IMR-90 (cell line): ENCODE results near the gene PID1. TPM values are rescaled to one million over a fixed set of nuclear protein-coding genes. Genes with fewer than 3 reads are reported as not detected.

Experiments
- ATAC-seq: fragments of 200-7000 bp; cut with Tn5 transposase; 2 replicates; pipeline ENCODE4 v1.9.1; 2020; ENCODE audit warnings: low read depth, mild to moderate bottlenecking, moderate library complexity
- BruUV-seq: library from RNA; stranded (reverse); fragments of 400-500 nt; replicated peaks from 2 replicates; lab custom pipeline; 2021; lab: Mats Ljungman, UMichigan
- CTCF ChIA-PET: fragments of 300-600 bp; formaldehyde crosslinking; extraction: SDS; loops from one replicate; lab custom pipeline; 2021; ENCODE audit warnings: antibody characterized with exemption; lab: Yijun Ruan, JAX
- POLR2A ChIA-PET: fragments of 300-600 bp; sonication (Branson Sonifier 250); formaldehyde crosslinking; loops from one replicate; lab custom pipeline; 2022; ENCODE audit warnings: antibody characterized with exemption; ENCODE audit not compliant: unreplicated experiment; lab: Charles Lee
- DNase-seq: peaks from one replicate; pipeline ENCODE4 v3.0.0; 2013
- H2AFZ ChIP-seq: replicated peaks from 2 replicates; pipeline ENCODE3; 2013; ENCODE audit warnings: low read length, mild to moderate bottlenecking; ENCODE audit not compliant: poor library complexity
- H2AK5ac ChIP-seq: 2 replicates; pipeline ENCODE4 v1.6.1; 2013; ENCODE audit warnings: low read depth, low read length, inconsistent platforms
- H2AK9ac ChIP-seq: replicated peaks from 2 replicates; pipeline ENCODE3; 2013; ENCODE audit warnings: mild to moderate bottlenecking, low read depth, low read length, moderate library complexity; ENCODE audit not compliant: poor library complexity
- H2BK120ac ChIP-seq: 2 replicates; pipeline ENCODE4 v1.6.1; 2013; ENCODE audit warnings: low read depth, low read length, inconsistent platforms
- H2BK15ac ChIP-seq: 3 replicates; pipeline ENCODE4 v1.6.1; 2013; ENCODE audit warnings: low read depth, low read length, inconsistent platforms
- H2BK20ac ChIP-seq: 2 replicates; pipeline ENCODE4 v1.6.1; 2013; ENCODE audit warnings: low read depth, mild to moderate bottlenecking, inconsistent platforms, low read length, moderate library complexity
- H2BK5ac ChIP-seq: 2 replicates; pipeline ENCODE4 v1.6.1; 2013; ENCODE audit warnings: mild to moderate bottlenecking, low read depth, low read length, inconsistent platforms; ENCODE audit not compliant: poor library complexity, severe bottlenecking
- H3K14ac ChIP-seq: replicated peaks from 2 replicates; pipeline ENCODE4 v1.6.1; 2013; ENCODE audit warnings: low read depth, low read length, inconsistent platforms
- H3K18ac ChIP-seq: 2 replicates; pipeline ENCODE4 v1.6.1; 2013; ENCODE audit warnings: low read depth, low read length, control low read depth
- H3K23ac ChIP-seq: 2 replicates; pipeline ENCODE4 v1.6.1; 2013; ENCODE audit warnings: low read depth, low read length, inconsistent platforms
- H3K27ac ChIP-seq: 2 replicates; pipeline ENCODE4 v1.5.1; 2013; ENCODE audit warnings: mild to moderate bottlenecking, control low read depth, low read length; ENCODE audit not compliant: insufficient read depth
- H3K27me3 ChIP-seq: 2 replicates; pipeline ENCODE4 v1.6.1; 2013; ENCODE audit warnings: low read length; ENCODE audit not compliant: control insufficient read depth, insufficient read depth
- H3K36me3 ChIP-seq: 2 replicates; pipeline ENCODE4 v1.6.1; 2013; ENCODE audit warnings: low read length, mixed read lengths; ENCODE audit not compliant: control insufficient read depth, insufficient read depth
- H3K4ac ChIP-seq: 2 replicates; pipeline ENCODE4 v1.6.1; 2013; ENCODE audit warnings: low read depth, low read length, inconsistent platforms
- H3K4me1 ChIP-seq: 2 replicates; pipeline ENCODE4 v1.6.1; 2013; ENCODE audit warnings: low read length, mixed read lengths; ENCODE audit not compliant: control insufficient read depth, insufficient read depth
- H3K4me2 ChIP-seq: 2 replicates; pipeline ENCODE4 v1.6.1; 2013; ENCODE audit warnings: low read depth, mild to moderate bottlenecking, control low read depth, low read length, moderate library complexity
- H3K4me3 ChIP-seq: 2 replicates; pipeline ENCODE4 v1.5.1; 2013; ENCODE audit warnings: low read depth, mild to moderate bottlenecking, control low read depth, low read length, moderate library complexity; ENCODE audit not compliant: insufficient read depth
- H3K56ac ChIP-seq: 2 replicates; pipeline ENCODE4 v1.6.1; 2013; ENCODE audit warnings: low read length, inconsistent platforms; ENCODE audit not compliant: insufficient read depth; ENCODE audit errors: extremely low read depth
- H3K79me1 ChIP-seq, 2 experiments: 2 replicates each; pipeline ENCODE4 v1.6.1; 2013; ENCODE audit warnings: low read length in 2 of 2, inconsistent platforms in 1 of 2, low read depth in 1 of 2
- H3K9ac ChIP-seq: 2 replicates; pipeline ENCODE4 v1.6.1; 2013; ENCODE audit warnings: low read depth, low read length, control low read depth
- H3K9me1 ChIP-seq: 2 replicates; pipeline ENCODE4 v1.6.1; 2013; ENCODE audit warnings: low read length, inconsistent platforms; ENCODE audit not compliant: insufficient read depth
- H3K9me3 ChIP-seq: 2 replicates; pipeline ENCODE4 v1.6.1; 2013; ENCODE audit warnings: low read length; ENCODE audit not compliant: control insufficient read depth, insufficient read depth
- H4K20me1 ChIP-seq: 2 replicates; pipeline ENCODE4 v1.6.1; 2013; ENCODE audit warnings: low read length, inconsistent platforms; ENCODE audit not compliant: insufficient read depth
- H4K5ac ChIP-seq: 2 replicates; pipeline ENCODE4 v1.6.1; 2013; ENCODE audit warnings: mild to moderate bottlenecking, low read depth, low read length, control low read depth
- H4K8ac ChIP-seq, 2 experiments: 2 replicates each; pipeline ENCODE4 v1.6.1; 2013; ENCODE audit warnings: low read depth in 2 of 2, low read length in 2 of 2, control low read depth in 1 of 2, inconsistent platforms in 1 of 2
- H4K91ac ChIP-seq: 2 replicates; pipeline ENCODE4 v1.6.1; 2013; ENCODE audit warnings: low read depth, low read length, inconsistent platforms; ENCODE audit not compliant: insufficient read depth
- BHLHE40 ChIP-seq: fragments of 150-350 bp; IDR thresholded peaks from 2 replicates; pipeline ENCODE4 v1.6.1; 2016; ENCODE audit warnings: mild to moderate bottlenecking, low read depth, low read length
- CEBPB ChIP-seq: IDR thresholded peaks from 2 replicates; pipeline ENCODE4 v1.6.1; 2012; ENCODE audit warnings: low read depth, low read length, improper control_type of control experiment
- CHD1 ChIP-seq: IDR thresholded peaks from 2 replicates; pipeline ENCODE4 v1.6.1; 2012; ENCODE audit warnings: low read depth, low read length, improper control_type of control experiment
- ELK1 ChIP-seq: fragments of 150-350 bp; IDR thresholded peaks from 2 replicates; pipeline ENCODE4 v1.6.1; 2016; ENCODE audit warnings: low read depth, mild to moderate bottlenecking, low read length, moderate library complexity, borderline replicate concordance
- FOS ChIP-seq: fragments of 150-350 bp; IDR thresholded peaks from 2 replicates; pipeline ENCODE4 v1.6.1; 2016; ENCODE audit warnings: low read depth, low read length
- MAFK ChIP-seq: IDR thresholded peaks from 2 replicates; pipeline ENCODE4 v1.6.1; 2012; ENCODE audit warnings: low read depth, low read length, improper control_type of control experiment
- MAZ ChIP-seq: IDR thresholded peaks from 2 replicates; pipeline ENCODE4 v1.6.1; 2012; ENCODE audit warnings: low read depth, mild to moderate bottlenecking, low read length, improper control_type of control experiment, moderate library complexity, borderline replicate concordance
- MXI1 ChIP-seq: IDR thresholded peaks from 2 replicates; pipeline ENCODE4 v1.6.1; 2012; ENCODE audit warnings: low read depth, mild to moderate bottlenecking, low read length, moderate library complexity, borderline replicate concordance
- NFE2L2 ChIP-seq: fragments of 150-350 bp; IDR thresholded peaks from 2 replicates; pipeline ENCODE4 v1.6.1; 2016; ENCODE audit warnings: low read depth, mild to moderate bottlenecking, low read length
- POLR2A ChIP-seq: IDR thresholded peaks from 2 replicates; pipeline ENCODE4 v1.6.1; 2012; ENCODE audit warnings: mild to moderate bottlenecking, low read depth, low read length
- RAD21 ChIP-seq: IDR thresholded peaks from 2 replicates; pipeline ENCODE4 v1.6.1; 2012; ENCODE audit warnings: low read length, improper control_type of control experiment
- RCOR1 ChIP-seq: IDR thresholded peaks from 2 replicates; pipeline ENCODE4 v1.6.1; 2012; ENCODE audit warnings: mild to moderate bottlenecking, low read length, improper control_type of control experiment; ENCODE audit not compliant: insufficient replicate concordance
- RFX5 ChIP-seq: IDR thresholded peaks from 2 replicates; pipeline ENCODE4 v1.8.0; 2012; ENCODE audit warnings: low read depth, mild to moderate bottlenecking, low read length, moderate library complexity
- SMC3 ChIP-seq: fragments of 150-350 bp; IDR thresholded peaks from 2 replicates; pipeline ENCODE4 v1.6.1; 2016; ENCODE audit warnings: low read depth, mild to moderate bottlenecking, antibody characterized with exemption, low read length, moderate library complexity
- WGBS, 2 experiments: methylation state at CpG; one replicate each; pipeline versions ENCODE4 v1.1.5 to v1.1.7; 2013; ENCODE audit warnings: missing lambda C conversion rate in 2 of 2; ENCODE audit not compliant: insufficient read length in 1 of 2; ENCODE audit errors: extremely low coverage in 2 of 2; 5-methylcytosine and 5-hydroxymethylcytosine counted together
- dilution Hi-C: fragments of 300-500 bp; cut with HindIII; formaldehyde crosslinking; loops from one replicate; pipeline ENCODE4 v1.14.3; 2018; ENCODE audit warnings: low sequenced_read_pairs; ENCODE audit not compliant: unreplicated experiment
- in situ Hi-C: fragments of 300-500 bp; cut with MboI; formaldehyde crosslinking; loops from 3 replicates; pipeline ENCODE4 v1.14.3; 2019; ENCODE audit warnings: low sequenced_read_pairs, inconsistent platforms, mixed read lengths
- intact Hi-C: fragments of 100-400 bp; cut with micrococcal nuclease; formaldehyde crosslinking; loops from 2 replicates; pipeline ENCODE4 v1.10.0; 2022
- polyA plus RNA-seq, 3 experiments: library from polyadenylated mRNA; depleted of rRNA; stranded (reverse); fragments of >200 nt; gene quantifications; 2 replicates each; pipeline ENCODE4 v1.2.3, GENCODE V29; 2012; ENCODE audit warnings: low replicate concordance in 1 of 3
- total RNA-seq: library from RNA; depleted of rRNA; stranded (reverse); fragments of >200 nt; gene quantifications from 2 replicates; pipeline ENCODE4 v1.2.3, GENCODE V29; 2012
- TF ChIP-seq, protein P1 (sequence below): conservative IDR thresholded peaks from 2 replicates; pipeline ENCODE4 v1.5.1; 2012; ENCODE audit warnings: mild to moderate bottlenecking, low read depth, low read length, improper control_type of control experiment
- TF ChIP-seq, protein P2 (sequence below): fragments of 150-350 bp; IDR thresholded peaks from 2 replicates; pipeline ENCODE4 v1.6.1; 2017; ENCODE audit warnings: mild to moderate bottlenecking, antibody characterized with exemption, low read length, low read depth

PID1 gene
- total and polyA plus RNA-seq, 2 of the 4 experiments (the other 2 are of a cell fraction) = 0.90 to 1.9 TPM

- Histone ChIP-seq H4K20me1 (no peaks in the 10 kb centered on the region), H3K9ac (no peak overlapping the region), H2BK20ac (no peak overlapping the region), H3K4me1 (no peaks in the 10 kb centered on the region), H3K4me2 (no peak overlapping the region), H4K5ac (no peak overlapping the region), H3K27ac (no peak overlapping the region), H3K56ac (no peak overlapping the region), H3K18ac (no peak overlapping the region), H3K4ac (no peak overlapping the region), H4K91ac (no peak overlapping the region), H3K79me1 (no peaks in the 10 kb centered on the region), H2AFZ (no peak overlapping the region), H3K36me3 (no peaks in the 10 kb centered on the region), H3K4me3 (no peak overlapping the region), H3K27me3 (no peaks in the 10 kb centered on the region), H2BK15ac (no peak overlapping the region), H4K8ac (no peak overlapping the region), H3K9me3 (peaks cover 9% of the 10 kb centered on the region), H3K14ac (no peak overlapping the region), H3K23ac (no peak overlapping the region), H2AK5ac (no peak overlapping the region), H2BK120ac (no peak overlapping the region), H3K9me1 (no peaks in the 10 kb centered on the region), H2AK9ac (no peak overlapping the region), H2BK5ac (no peak overlapping the region)
- ATAC-seq (no peak), DNase-seq (no peak)
- in situ Hi-C loops = no loop called here
- ChIA-PET POLR2A (no interaction called here), CTCF (interaction anchor here (0.6 kb wide), 1 partner anchor 37 kb away, joined by 6 read pairs; no protein-coding TSS in a partner anchor)
- no CpG with 5 or more reads among the region's 3 CpGs for WGBS, 2 experiments
- intact Hi-C loops = no loop called here
- TF ChIP-seq RFX5 = no peak
- TF ChIP-seq, protein P1, sequence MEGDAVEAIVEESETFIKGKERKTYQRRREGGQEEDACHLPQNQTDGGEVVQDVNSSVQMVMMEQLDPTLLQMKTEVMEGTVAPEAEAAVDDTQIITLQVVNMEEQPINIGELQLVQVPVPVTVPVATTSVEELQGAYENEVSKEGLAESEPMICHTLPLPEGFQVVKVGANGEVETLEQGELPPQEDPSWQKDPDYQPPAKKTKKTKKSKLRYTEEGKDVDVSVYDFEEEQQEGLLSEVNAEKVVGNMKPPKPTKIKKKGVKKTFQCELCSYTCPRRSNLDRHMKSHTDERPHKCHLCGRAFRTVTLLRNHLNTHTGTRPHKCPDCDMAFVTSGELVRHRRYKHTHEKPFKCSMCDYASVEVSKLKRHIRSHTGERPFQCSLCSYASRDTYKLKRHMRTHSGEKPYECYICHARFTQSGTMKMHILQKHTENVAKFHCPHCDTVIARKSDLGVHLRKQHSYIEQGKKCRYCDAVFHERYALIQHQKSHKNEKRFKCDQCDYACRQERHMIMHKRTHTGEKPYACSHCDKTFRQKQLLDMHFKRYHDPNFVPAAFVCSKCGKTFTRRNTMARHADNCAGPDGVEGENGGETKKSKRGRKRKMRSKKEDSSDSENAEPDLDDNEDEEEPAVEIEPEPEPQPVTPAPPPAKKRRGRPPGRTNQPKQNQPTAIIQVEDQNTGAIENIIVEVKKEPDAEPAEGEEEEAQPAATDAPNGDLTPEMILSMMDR = no peak
- TF ChIP-seq MXI1 = no peak
- no peak for TF ChIP-seq MAFK
- TF ChIP-seq FOS = no peak
- no peak for TF ChIP-seq CEBPB
- TF ChIP-seq POLR2A = no peak
- no peak for TF ChIP-seq SMC3
- no peak for TF ChIP-seq ELK1
- no peak for TF ChIP-seq RCOR1
- no peak for TF ChIP-seq CHD1
- TF ChIP-seq, protein P2, sequence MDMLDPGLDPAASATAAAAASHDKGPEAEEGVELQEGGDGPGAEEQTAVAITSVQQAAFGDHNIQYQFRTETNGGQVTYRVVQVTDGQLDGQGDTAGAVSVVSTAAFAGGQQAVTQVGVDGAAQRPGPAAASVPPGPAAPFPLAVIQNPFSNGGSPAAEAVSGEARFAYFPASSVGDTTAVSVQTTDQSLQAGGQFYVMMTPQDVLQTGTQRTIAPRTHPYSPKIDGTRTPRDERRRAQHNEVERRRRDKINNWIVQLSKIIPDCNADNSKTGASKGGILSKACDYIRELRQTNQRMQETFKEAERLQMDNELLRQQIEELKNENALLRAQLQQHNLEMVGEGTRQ = no peak
- no peak for TF ChIP-seq BHLHE40
- TF ChIP-seq MAZ = no peak
- TF ChIP-seq NFE2L2 = no peak
- no peak for TF ChIP-seq RAD21
- BruUV-seq = no TSS peak
- dilution Hi-C loops = no loop called here
These were observed 10.0 kb downstream of the PID1 start for GRCh38 chr2:229261076-229261475.
